GM19099 (cell line): ENCODE data around the gene RXFP3.

Experiments used
- POLR2A ChIP-seq: IDR thresholded peaks from 3 replicates; pipeline ENCODE4 v1.6.1; 2011; ENCODE audit warnings: low read depth; ENCODE audit not compliant: insufficient read length; ENCODE audit errors: extremely low read depth

Gene RXFP3, protein sequence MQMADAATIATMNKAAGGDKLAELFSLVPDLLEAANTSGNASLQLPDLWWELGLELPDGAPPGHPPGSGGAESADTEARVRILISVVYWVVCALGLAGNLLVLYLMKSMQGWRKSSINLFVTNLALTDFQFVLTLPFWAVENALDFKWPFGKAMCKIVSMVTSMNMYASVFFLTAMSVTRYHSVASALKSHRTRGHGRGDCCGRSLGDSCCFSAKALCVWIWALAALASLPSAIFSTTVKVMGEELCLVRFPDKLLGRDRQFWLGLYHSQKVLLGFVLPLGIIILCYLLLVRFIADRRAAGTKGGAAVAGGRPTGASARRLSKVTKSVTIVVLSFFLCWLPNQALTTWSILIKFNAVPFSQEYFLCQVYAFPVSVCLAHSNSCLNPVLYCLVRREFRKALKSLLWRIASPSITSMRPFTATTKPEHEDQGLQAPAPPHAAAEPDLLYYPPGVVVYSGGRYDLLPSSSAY

DNA sequence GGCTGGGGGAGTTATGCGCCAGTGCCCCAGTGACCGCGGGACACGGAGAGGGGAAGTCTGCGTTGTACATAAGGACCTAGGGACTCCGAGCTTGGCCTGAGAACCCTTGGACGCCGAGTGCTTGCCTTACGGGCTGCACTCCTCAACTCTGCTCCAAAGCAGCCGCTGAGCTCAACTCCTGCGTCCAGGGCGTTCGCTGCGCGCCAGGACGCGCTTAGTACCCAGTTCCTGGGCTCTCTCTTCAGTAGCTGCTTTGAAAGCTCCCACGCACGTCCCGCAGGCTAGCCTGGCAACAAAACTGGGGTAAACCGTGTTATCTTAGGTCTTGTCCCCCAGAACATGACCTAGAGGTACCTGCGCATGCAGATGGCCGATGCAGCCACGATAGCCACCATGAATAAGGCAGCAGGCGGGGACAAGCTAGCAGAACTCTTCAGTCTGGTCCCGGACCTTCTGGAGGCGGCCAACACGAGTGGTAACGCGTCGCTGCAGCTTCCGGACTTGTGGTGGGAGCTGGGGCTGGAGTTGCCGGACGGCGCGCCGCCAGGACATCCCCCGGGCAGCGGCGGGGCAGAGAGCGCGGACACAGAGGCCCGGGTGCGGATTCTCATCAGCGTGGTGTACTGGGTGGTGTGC, at the start of gene RXFP3:
TSS of gene RXFP3 (plus strand) at position 6 of the 636 bp plus-strand sequence. CDS start at position 361, 355 bp downstream.
- TF ChIP-seq POLR2A = no peak

DNA sequence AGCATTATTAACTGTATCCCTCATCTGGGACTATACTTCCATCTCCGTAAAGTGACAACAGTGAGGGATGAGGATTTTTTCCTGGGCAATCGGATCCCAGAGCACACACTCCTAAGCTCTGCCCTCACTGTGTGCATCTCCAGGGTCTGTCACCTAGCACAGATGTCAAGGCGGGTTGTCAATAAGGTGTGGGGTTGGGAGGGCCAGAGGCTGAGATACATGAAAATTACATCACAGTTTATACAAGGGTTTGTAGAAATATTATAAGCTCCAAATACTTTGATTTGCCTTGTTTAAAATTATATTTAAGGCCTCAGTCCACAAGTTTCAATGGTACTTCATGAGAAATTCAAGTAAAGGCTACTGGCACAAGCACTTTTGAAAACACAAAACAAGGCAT, 48.9 kb upstream of the RXFP3 start:
- no peak for TF ChIP-seq POLR2A

DNA sequence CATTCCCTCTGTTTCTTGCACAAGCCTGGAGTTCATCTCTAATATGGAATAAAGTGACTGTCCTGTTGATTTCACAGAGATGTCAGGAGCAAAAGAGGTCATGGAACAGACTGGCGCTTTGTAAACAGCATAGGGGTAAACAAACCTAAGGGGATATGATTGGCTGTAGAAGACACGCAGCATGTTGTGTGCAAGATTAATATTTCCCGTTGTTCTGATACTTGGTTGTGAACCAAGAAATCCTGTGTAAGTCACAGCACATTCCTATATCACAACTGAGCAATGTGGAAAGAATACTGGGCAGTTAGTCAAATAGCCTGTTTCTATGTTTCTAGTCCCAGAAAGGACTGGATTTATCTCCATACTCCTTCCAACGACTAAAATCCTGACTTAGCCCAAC, 47.6 kb upstream of the RXFP3 start:
- no peak for TF ChIP-seq POLR2A

DNA sequence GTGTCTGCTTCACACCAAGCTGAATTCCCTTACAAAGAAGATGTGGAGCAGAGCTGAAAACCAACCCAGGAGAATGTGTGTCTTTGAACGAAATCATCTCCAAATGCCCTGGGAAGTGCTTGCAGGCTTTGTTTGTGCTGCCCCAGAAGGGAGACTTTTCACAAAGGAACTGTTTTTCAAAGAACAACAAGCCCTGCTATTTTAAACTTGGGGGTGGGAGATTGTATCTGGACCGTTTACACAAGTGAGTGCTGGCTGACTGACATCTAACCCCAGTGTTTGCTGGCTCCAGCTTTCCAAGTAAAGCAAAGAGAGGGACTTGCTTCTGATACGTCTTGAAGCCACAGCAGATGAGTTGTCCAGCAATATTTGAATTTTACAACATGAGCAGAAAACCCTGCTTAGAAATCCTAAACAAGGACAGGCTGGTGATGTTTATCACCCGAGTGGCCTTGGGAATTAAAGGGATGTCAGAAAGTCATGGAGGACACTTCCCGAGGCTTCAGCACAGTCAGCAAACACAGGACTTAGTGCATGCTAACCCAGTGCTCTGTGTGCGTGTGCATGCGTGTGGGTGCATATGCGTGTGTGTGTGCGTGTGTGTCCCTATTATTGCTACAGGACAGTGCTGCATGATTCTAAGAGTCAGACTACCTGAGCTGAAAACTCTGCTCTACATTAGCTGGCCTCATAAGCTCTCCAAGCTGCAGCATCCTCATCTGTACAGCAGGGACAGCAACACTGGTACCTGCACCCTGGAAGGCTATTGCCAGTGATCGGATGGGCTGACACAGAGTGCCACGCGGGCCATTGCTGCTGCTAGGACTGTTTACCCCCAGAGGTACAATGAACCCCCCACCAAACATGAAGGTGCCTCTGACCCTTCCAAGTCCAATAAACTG, 45.8 kb upstream of the RXFP3 start:
- no peak for TF ChIP-seq POLR2A

DNA sequence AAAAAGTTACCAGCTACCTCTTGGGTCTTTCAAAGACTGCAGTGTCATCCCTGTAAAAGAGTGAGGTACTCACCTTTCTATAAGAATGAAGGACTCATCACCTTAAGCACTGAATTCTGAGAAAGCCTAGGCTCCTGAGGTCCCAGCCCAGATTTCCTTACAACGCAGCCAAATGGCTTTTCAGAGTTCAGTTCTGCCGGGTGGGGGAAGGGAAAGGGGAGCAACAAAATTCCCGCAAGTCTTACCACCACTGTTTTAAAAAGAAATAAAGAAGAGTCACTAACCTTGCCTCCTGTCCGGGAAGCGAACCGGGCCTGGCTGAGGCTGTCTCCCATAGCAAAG, 44.8 kb upstream of the RXFP3 start:
- no peak for TF ChIP-seq POLR2A

DNA sequence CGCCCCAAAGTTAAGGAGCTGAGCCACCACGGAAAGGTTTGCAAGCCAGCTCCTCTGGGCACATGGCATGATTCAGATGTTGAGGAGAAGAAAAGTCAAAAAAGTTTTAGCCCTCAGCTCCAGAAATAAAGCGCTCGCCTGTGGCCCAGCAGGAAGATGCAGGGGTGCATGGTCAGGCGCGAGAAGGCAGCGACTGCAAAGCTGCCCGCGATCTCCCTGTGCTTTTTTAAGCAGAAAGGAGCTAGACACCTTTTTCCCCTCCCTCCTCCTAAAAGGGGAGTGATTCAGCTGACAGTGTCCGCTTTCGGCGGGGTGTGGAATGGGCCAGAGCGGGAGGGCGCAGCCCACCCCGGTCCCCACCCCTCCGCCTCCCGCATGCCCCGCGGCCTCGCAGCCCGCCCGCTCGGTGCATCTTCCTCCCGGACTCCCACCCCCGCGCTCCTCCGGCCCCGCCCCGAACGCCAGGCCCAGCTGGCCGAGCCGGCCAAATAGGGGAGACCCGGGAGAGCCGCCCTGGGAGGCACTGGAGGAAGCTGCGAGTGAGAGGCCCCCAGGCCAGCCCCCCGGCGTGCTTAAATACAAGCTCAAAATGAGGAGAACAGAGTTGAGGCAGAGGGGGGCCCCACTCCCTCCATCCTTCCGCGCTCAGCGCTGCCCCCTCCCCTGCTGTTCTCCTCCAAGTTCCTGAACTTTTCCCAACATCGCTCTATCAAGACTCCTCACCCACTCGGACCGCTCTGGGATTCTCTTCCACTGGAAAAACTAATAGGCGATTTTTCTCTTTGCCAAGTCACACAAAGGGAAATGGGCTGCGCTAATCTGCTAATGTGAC, 44.2 kb upstream of the RXFP3 start, which contains the start of gene ADAMTS12:
TSS of gene ADAMTS12 (minus strand) at position 203 of the 832 bp plus-strand sequence. CDS start at position 69, 134 bp downstream.
- peak; percentile 41 for TF ChIP-seq POLR2A

DNA sequence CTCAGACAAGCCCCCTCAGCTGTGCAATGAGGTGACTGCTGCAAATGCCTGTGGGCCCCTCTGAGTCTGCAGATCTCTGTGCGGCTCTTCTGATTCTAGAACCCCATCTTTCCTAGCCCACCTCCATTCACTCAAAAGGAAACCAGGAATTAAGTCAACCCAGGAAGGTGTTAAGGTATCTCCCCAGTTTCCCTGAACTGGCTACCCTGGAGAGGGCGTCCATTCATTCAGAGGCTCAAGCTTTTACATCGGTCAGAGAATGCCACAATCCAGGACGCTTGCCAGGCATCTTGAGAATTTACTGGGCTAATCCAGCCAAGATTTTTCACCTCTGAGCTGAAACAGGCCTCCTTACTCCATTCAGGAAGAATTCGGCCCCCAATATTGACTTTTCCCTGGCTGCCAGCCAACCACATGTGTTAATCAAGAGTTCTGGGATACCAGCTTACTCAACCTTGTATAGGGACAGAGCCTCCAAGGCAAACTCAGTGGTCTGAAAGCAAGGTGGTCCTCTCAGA, 43.5 kb upstream of the RXFP3 start:
- TF ChIP-seq POLR2A = no peak

DNA sequence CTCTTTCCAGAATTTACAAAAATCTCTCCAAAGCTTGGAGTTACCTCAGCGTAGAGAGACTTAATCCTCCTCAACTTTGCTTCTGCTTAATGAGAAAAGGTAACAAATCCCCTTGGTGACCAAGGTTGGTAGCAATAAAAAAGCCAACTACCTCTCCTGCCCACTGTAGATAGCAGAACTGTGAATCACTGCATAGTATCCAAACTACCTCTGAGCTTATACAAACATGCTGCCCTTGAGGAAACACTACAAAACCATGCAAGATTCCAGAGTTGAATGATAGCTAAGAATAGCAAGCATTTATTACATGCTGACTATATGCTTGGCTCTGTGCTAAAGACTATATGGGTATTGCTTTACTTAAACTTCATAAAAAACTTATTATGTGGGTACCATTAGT, 41.6 kb upstream of the RXFP3 start:
- TF ChIP-seq POLR2A = no peak

DNA sequence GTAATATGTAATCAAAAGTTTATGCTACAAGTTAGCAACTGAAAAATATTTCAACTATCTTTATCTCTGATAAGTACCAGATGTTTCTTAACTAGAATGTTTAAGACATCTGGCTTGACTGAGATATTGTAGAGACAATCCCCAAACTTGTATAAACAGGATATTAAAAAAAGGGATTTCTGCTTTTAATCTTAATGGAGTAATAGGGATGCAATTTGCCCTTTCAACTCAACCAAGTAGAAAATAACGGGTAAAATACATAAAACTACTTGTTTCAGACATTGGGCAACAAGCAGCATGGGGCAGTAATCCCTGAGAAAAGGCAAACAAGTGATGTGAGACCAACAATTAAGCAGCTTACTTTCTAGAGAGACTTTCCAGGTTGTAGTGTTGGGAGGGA, 35.0 kb upstream of the RXFP3 start:
- no peak for TF ChIP-seq POLR2A

DNA sequence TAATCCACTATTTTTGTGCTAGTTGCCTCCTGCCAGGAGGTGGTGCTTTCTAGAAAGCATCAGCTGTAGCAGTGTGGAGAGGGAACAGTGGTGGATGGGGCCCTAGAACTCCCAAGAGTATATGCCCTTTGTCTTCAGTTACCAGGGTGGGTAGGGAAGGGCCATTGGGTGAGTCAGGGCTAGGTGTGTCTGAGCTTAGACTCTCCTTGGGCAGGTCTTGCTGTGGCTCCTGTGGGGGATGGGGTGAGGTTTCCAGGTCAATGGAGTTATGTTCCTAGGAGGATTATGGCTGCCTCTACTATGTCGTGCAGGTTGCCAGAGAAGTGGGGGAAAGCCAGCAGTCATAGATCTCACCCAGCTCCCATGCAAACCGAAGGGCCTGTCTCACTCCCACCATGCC, 33.1 kb upstream of the RXFP3 start:
- no peak for TF ChIP-seq POLR2A

DNA sequence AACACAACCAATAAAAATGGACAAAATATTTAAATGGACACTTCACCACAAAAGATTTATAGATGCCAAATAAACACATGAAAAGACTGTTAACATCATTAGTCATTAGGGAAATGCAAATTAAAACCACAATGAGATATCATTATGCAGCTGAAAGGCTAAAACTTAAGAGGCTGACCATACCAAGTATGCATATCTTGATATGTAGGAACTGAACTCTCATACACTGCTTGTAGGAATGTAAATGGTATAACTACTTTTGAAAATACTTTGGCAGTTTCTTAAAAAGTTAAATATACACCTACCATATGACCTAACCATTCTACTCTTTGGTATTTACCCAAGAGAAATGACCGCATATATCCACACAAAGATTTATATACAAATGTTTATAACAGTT, 30.8 kb upstream of the RXFP3 start:
- no peak for TF ChIP-seq POLR2A

DNA sequence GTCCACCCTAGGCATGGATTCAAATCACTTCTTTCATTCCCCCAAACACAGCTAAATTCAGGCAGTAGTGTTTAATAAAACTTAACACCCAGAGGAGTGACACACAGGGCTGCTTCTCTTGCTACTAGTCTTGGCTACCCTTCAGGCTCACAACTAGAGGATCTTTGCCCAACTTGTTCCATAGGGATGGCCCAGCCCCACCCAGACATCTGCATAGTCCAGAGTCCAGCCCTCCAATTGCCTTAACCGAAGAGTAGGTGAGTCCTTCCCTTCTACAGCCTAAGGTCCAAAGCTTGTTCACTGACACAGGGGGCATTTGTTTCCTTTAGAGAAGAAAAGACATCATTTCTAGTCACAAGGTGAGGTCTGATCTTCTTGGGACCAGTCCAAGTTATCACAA, 15.2 kb upstream of the RXFP3 start:
- no peak for TF ChIP-seq POLR2A

DNA sequence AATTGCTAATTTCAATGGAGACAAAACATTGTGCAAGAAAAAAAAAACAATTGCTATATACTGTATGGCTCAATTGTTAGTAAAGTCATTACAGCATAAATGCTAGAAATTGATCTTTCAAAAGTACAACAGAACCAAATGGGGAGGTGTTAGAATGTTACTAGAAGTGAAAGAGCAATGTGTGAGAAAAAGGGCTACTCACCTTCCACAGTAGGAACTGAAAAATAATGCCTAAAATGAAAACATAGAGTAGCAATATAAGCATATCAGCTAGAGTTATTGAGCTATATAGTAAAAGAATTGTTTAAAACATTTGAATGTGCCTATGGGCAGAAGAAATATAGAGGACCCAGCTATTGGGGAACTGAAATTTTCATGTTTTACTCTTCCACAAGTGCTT, 10.9 kb upstream of the RXFP3 start:
- no peak for TF ChIP-seq POLR2A

DNA sequence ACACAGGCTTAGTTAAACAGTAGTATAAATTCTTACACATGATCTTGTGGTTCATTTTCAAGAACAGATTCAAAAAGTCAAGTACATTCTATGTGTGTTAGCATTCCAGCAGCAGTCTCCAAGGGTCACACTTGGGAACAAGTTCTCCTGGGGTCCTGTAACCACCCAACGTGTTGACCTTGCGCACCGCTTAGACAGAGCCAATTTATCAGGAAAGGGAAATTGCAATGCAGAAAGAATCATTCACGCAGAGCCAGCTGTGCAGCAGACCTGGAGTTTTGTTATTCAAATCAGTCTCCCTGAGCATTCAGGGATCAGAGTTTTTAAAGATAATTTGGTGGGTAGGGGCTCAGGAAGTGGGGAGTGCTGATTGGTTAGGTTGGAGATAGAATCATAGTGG, 8.5 kb upstream of the RXFP3 start:
- TF ChIP-seq POLR2A = no peak
